Activated CD8-positive, alpha-beta T cell treated with anti-CD3 and anti-CD28 coated beads for 36 hours (primary cell): Measurements from ENCODE around the gene WRAP73. TPM values are rescaled to one million over a fixed set of nuclear protein-coding genes. Genes with fewer than 3 reads are reported as not detected.

Experiments
- ATAC-seq: fragments of 200-7000 bp; cut with Tn5 transposase; one replicate; pipeline ENCODE4 v1.10.0; 2021; ENCODE audit warnings: mild to moderate bottlenecking, moderate library complexity
- CTCF ChIA-PET: fragments of 350-600 bp; sonication (Branson Sonifier 250); formaldehyde crosslinking; loops from one replicate; lab custom pipeline; 2021; ENCODE audit warnings: antibody characterized with exemption; lab: Charles Lee
- POLR2A ChIA-PET: fragments of 350-600 bp; sonication (Branson Sonifier 250); formaldehyde crosslinking; loops from one replicate; lab custom pipeline; 2021; ENCODE audit warnings: antibody characterized with exemption; lab: Charles Lee
- DNase-seq: peaks from one replicate; pipeline ENCODE4 v3.0.0-alpha.2; 2020
- H3K27ac Mint-ChIP-seq: one replicate; pipeline ENCODE4 v1.8.0; 2021; ENCODE audit warnings: mild to moderate bottlenecking, mixed read lengths
- H3K27me3 Mint-ChIP-seq: one replicate; pipeline ENCODE4 v1.8.0; 2021; ENCODE audit warnings: mixed read lengths
- H3K36me3 Mint-ChIP-seq: one replicate; pipeline ENCODE4 v1.8.0; 2021; ENCODE audit warnings: low read depth, mixed read lengths
- H3K4me1 Mint-ChIP-seq: one replicate; pipeline ENCODE4 v1.8.0; 2021; ENCODE audit warnings: low read depth, mixed read lengths
- H3K4me3 Mint-ChIP-seq: one replicate; pipeline ENCODE4 v1.8.0; 2021; ENCODE audit warnings: mild to moderate bottlenecking, moderate library complexity, mixed read lengths
- H3K9me3 Mint-ChIP-seq: one replicate; pipeline ENCODE4 v1.8.0; 2021; ENCODE audit warnings: mixed read lengths
- CTCF ChIP-seq: fragments of 200-600 bp; IDR thresholded peaks from one replicate; pipeline ENCODE4 v1.8.0; 2022; ENCODE audit warnings: antibody characterized with exemption, mild to moderate bottlenecking
- intact Hi-C: fragments of 100-400 bp; cut with micrococcal nuclease; formaldehyde crosslinking; loops from one replicate; pipeline ENCODE4 v1.10.0; 2022
- total RNA-seq, 2 experiments: library from RNA; stranded (reverse); gene quantifications; one replicate each; pipeline ENCODE4 v1.2.3, GENCODE V29; 2021

Gene WRAP73
- total RNA-seq, 2 experiments from 2014 or later, result 34.2 to 35.4 TPM

- Mint-ChIP-seq H3K4me3 (no peak overlapping the region), H3K36me3 (no peaks in the 10 kb centered on the region), H3K4me1 (peaks cover 4% of the 10 kb centered on the region), H3K27ac (no peak overlapping the region), H3K27me3 (peaks cover 11% of the 10 kb centered on the region), H3K9me3 (no peaks in the 10 kb centered on the region)
- DNase-seq (no peak), ATAC-seq (no peak)
- CTCF ChIA-PET, result interaction anchor here (1.3 to 3.1 kb wide), 2 partner anchors 12 to 43 kb away, joined by 3 to 23 read pairs; no protein-coding TSS in a partner anchor
- POLR2A ChIA-PET, result no interaction called here
- intact Hi-C loops, result no loop called here
- TF ChIP-seq CTCF, result no peak
Observed at GRCh38 chr1:3608154-3608553, 41.7 kb downstream of the WRAP73 start.

GRCh38 chr1:3607703-3608065 lies 42.2 kb downstream of the WRAP73 start:
- Mint-ChIP-seq H3K9me3 (no peaks in the 10 kb centered on the region), H3K4me1 (peaks cover 4% of the 10 kb centered on the region), H3K27me3 (peaks cover 11% of the 10 kb centered on the region), H3K4me3 (no peak overlapping the region), H3K36me3 (no peaks in the 10 kb centered on the region), H3K27ac (no peak overlapping the region)
- no peak for ATAC-seq
- DNase-seq, result no peak
- ChIA-PET CTCF (interaction anchor here (1.3 to 3.1 kb wide), 2 partner anchors 12 to 43 kb away, joined by 3 to 23 read pairs; no protein-coding TSS in a partner anchor), POLR2A (no interaction called here)
- intact Hi-C loops, result no loop called here
- no peak for TF ChIP-seq CTCF

- H3K36me3 Mint-ChIP-seq, result no peaks in the 10 kb centered on the region
- POLR2A ChIA-PET, result no interaction called here
- intact Hi-C loops, result no loop called here
- TF ChIP-seq CTCF, result no peak
- H3K9me3 Mint-ChIP-seq, result no peaks in the 10 kb centered on the region
- ATAC-seq (no peak), DNase-seq (no peak)
- H3K4me1 Mint-ChIP-seq, result peaks cover 4% of the 10 kb centered on the region
- H3K27me3 Mint-ChIP-seq, result peaks cover 11% of the 10 kb centered on the region
- H3K4me3 Mint-ChIP-seq, result no peak overlapping the region
- CTCF ChIA-PET, result interaction anchor here (3.1 kb wide), 1 partner anchor 13 kb away, joined by 23 read pairs; no protein-coding TSS in a partner anchor
- H3K27ac Mint-ChIP-seq, result no peak overlapping the region
Observed at GRCh38 chr1:3606779-3607702, 42.9 kb downstream of the WRAP73 start.

- no peak for DNase-seq
- CTCF ChIA-PET, result no interaction called here
Observed at GRCh38 chr1:3604997-3605823, 44.7 kb downstream of the WRAP73 start.

More at GRCh38 chr1:3604997-3605823, 44.7 kb downstream of the WRAP73 start:
- no peak for ATAC-seq
- intact Hi-C loops, result no loop called here
- no peaks in the 10 kb centered on the region for H3K4me1 Mint-ChIP-seq
- no peak overlapping the region for H3K4me3 Mint-ChIP-seq
- TF ChIP-seq CTCF, result no peak
- POLR2A ChIA-PET, result no interaction called here
- no peaks in the 10 kb centered on the region for H3K36me3 Mint-ChIP-seq
- H3K27ac Mint-ChIP-seq, result no peak overlapping the region
- peaks cover 7% of the 10 kb centered on the region for H3K27me3 Mint-ChIP-seq
- no peaks in the 10 kb centered on the region for H3K9me3 Mint-ChIP-seq
